GM12864 (cell line): Measurements from ENCODE around the gene OGFOD1.

Experiments used
- DNase-seq: peaks from one replicate; pipeline ENCODE4 v3.0.0-alpha.2; 2011; ENCODE audit warnings: low read depth
- H3K4me3 ChIP-seq: 2 replicates; pipeline ENCODE4 v1.5.1; 2011; ENCODE audit warnings: mild to moderate bottlenecking, low read depth, low read length, control low read depth
- TF ChIP-seq, protein P1 (sequence below): IDR thresholded peaks from 2 replicates; pipeline ENCODE4 v1.5.1; 2011; ENCODE audit warnings: low read depth, mild to moderate bottlenecking, moderate library complexity, low read length, control low read depth, inconsistent platforms; ENCODE audit errors: missing control alignments

Gene OGFOD1

GRCh38 chr16:56413381-56413780, 38.0 kb upstream of the OGFOD1 start:
- TF ChIP-seq, protein P1, sequence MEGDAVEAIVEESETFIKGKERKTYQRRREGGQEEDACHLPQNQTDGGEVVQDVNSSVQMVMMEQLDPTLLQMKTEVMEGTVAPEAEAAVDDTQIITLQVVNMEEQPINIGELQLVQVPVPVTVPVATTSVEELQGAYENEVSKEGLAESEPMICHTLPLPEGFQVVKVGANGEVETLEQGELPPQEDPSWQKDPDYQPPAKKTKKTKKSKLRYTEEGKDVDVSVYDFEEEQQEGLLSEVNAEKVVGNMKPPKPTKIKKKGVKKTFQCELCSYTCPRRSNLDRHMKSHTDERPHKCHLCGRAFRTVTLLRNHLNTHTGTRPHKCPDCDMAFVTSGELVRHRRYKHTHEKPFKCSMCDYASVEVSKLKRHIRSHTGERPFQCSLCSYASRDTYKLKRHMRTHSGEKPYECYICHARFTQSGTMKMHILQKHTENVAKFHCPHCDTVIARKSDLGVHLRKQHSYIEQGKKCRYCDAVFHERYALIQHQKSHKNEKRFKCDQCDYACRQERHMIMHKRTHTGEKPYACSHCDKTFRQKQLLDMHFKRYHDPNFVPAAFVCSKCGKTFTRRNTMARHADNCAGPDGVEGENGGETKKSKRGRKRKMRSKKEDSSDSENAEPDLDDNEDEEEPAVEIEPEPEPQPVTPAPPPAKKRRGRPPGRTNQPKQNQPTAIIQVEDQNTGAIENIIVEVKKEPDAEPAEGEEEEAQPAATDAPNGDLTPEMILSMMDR, result no peak
- DNase-seq, result no peak
- H3K4me3 ChIP-seq, result no peak overlapping the region

DNA sequence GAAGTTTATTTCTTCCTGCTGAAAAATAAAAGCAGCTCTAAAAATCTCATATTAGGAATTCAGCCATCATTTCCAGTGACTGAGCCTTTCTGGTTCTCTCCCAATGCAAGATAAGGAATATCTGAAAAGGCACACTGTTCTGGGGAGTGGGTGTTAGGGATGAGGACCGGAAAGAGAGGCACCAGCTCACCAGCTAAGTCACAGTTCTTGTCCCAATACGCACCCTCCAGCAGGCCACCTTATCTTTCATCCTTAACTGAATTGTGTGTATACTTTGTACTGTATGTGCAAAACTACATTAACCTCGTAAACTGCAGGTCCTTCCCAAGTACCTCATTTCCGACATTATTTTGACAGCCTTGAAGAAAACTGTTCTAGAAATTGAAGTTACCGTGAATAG, 37.0 kb upstream of the OGFOD1 start:
- DNase-seq, result no peak
- H3K4me3 ChIP-seq, result no peak overlapping the region
- TF ChIP-seq, protein P1, result no peak

- DNase-seq, result no peak
- no peak overlapping the region for H3K4me3 ChIP-seq
- TF ChIP-seq, protein P1, result no peak
These were observed 35.5 kb upstream of the OGFOD1 start for GRCh38 chr16:56415875-56416274.

DNA sequence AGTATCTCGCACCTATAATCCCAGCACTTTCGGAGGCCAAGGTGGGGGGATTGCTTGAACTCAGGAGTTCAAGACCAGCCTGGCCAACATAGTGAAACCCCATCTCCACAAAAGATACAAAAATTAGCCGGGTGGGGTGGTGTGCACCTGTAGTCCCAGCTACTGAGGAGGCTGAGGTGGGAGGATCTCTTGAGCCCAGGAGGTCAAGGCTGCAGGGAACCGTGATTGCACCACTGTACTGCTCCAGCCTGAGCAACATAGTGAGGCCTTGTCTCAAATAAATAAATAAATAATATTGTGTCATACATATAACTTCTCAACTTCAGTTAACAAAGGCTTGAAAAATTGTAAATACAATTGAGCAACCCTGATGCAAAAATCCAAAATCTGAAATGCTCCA, 34.2 kb upstream of the OGFOD1 start:
- no peak for DNase-seq
- no peak overlapping the region for H3K4me3 ChIP-seq
- TF ChIP-seq, protein P1, result no peak

GRCh38 chr16:56419740-56420548, 31.4 kb upstream of the OGFOD1 start:
- no peak overlapping the region for H3K4me3 ChIP-seq
- no peak for DNase-seq
- TF ChIP-seq, protein P1, result no peak

- H3K4me3 ChIP-seq, result no peak overlapping the region; the same call in 1 of the 2 replicates
- no peak for DNase-seq
- TF ChIP-seq, protein P1, result no peak
These were observed 30.7 kb upstream of the OGFOD1 start for GRCh38 chr16:56420613-56421012.

- TF ChIP-seq, protein P1, result no peak
- H3K4me3 ChIP-seq, result no peak overlapping the region; the same call in 1 of the 2 replicates
- no peak for DNase-seq
These were observed 30.0 kb upstream of the OGFOD1 start for GRCh38 chr16:56421313-56421712.
